ENCODE results near the gene FOXJ3. TPM values are rescaled to one million over a fixed set of nuclear protein-coding genes. Genes with fewer than 3 reads are reported as not detected.

Gene FOXJ3
- total and polyA plus RNA-seq, 2 experiments from 2014 or later = 19.0 to 39.0 TPM

DNA sequence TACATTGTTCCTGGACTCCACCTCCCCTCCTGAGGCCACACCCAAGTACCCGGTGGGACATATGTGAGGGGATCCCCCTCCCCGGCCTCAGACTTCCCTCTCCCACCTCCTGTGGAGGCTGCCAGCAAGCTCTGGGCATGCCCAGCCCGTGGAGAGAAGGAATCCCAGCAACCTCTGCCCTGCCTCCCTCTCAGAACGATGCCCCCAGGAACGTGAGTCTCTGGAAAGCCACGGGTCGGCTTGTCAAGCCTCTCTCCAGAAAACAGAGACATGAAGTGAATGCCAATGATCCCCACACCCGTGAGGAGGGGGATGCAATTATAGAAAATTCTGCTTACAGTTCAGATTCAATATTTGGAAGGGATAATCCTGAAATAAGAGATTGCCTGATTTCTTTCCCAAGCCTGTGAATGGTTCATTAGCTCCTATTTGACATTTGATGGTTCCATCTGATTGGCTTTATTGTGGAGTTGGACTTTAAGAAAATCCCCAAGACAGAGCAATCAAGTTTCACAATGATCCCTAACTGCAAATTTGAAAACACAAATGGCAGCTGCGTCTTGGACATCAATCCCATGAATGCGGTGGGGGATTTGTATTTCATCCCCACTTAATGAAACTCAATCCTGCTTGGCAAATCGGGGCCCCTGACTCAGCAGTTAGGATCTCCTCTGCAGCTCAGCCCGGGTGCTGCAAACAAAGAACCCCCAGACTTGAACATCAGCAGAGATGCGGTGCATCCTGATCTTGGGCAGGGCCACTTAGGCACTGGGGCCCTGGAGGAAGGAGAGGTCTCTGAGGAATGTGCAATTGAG is 190.9 kb downstream of the FOXJ3 start:
- Histone ChIP-seq H3K36me3 (replicated peaks; ENCODE audit: insufficient read depth, low read depth) (no peaks in the 10 kb centered on the region), H3K9me2 (replicated peaks; ENCODE audit: insufficient read depth) (no peaks in the 10 kb centered on the region), H4K20me1 (ENCODE audit: insufficient read depth, poor library complexity, severe bottlenecking) (no peaks in the 10 kb centered on the region), H3K4me3 (no peak overlapping the region), H3K79me2 (no peaks in the 10 kb centered on the region), H3K27me3 (peaks cover 17% of the 10 kb centered on the region), H3K9me3 (ENCODE audit: low read depth) (no peaks in the 10 kb centered on the region), H2AFZ (no peak overlapping the region), H3K4me2 (no peak overlapping the region), H3K4me1 (ENCODE audit: insufficient read depth) (no peaks in the 10 kb centered on the region), H3K27ac (no peak overlapping the region)
- WGBS (ENCODE audit: low lambda C conversion rate, missing lambda C conversion rate) = 65% methylated on average over 13 of the region's 13 CpGs
- no peak for DNase-seq (ENCODE audit: low spot score)
- no peak for TF ChIP-seq EZH2phosphoT487 (IDR thresholded peaks at IDR 0.05; ENCODE audit: low read depth, severe bottlenecking, unreplicated experiment)
- TF ChIP-seq CTCF (IDR thresholded peaks at IDR 0.05; ENCODE audit: poor library complexity) = no peak
- TF ChIP-seq EZH2 (IDR thresholded peaks at IDR 0.05; ENCODE audit: borderline replicate concordance) = no peak

GRCh38 chr1:42142894-42143675 is 191.9 kb downstream of the FOXJ3 start:
- Histone ChIP-seq H3K27me3 (peaks cover 17% of the 10 kb centered on the region), H3K27ac (no peak overlapping the region), H3K4me3 (no peak overlapping the region), H3K79me2 (no peaks in the 10 kb centered on the region), H3K4me1 (ENCODE audit: insufficient read depth) (no peaks in the 10 kb centered on the region), H4K20me1 (ENCODE audit: insufficient read depth, poor library complexity, severe bottlenecking) (no peaks in the 10 kb centered on the region), H3K9me3 (ENCODE audit: low read depth) (no peaks in the 10 kb centered on the region), H3K9me2 (replicated peaks; ENCODE audit: insufficient read depth) (no peaks in the 10 kb centered on the region), H3K4me2 (no peak overlapping the region), H2AFZ (no peak overlapping the region), H3K36me3 (replicated peaks; ENCODE audit: insufficient read depth, low read depth) (no peaks in the 10 kb centered on the region)
- WGBS (ENCODE audit: low lambda C conversion rate, missing lambda C conversion rate) = 74% methylated on average over 4 of the region's 4 CpGs
- no peak for DNase-seq (ENCODE audit: low spot score)
- TF ChIP-seq EZH2 (IDR thresholded peaks at IDR 0.05; ENCODE audit: borderline replicate concordance) = no peak

DNA sequence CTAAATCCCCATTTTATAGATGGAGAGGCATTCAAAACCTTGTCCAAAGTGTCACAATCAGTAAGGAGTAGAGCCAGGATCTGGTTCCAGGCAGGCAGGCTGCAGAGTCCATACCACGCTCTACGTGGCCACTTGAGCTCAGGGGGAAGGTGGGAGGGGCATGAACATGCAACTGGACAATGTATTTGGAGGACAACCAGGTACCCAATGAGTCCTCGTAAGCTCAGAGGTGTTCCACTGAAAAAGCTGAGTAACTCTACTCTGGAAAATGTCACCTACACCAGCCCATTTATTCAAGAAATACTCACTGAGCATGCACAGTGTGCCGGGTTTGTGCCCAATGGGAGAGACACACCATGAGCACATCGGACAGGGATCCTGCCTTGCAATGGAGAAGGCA is 193.1 kb downstream of the FOXJ3 start:
- H2AFZ ChIP-seq = no peak overlapping the region
- no peak for DNase-seq (ENCODE audit: low spot score)
- no peak for TF ChIP-seq EZH2phosphoT487 (IDR thresholded peaks at IDR 0.05; ENCODE audit: low read depth, severe bottlenecking, unreplicated experiment)
- no peaks in the 10 kb centered on the region for H3K9me3 ChIP-seq (ENCODE audit: low read depth)
- no peak overlapping the region for H3K4me3 ChIP-seq
- H3K4me2 ChIP-seq = no peak overlapping the region
- H3K36me3 ChIP-seq (replicated peaks; ENCODE audit: insufficient read depth, low read depth) = no peaks in the 10 kb centered on the region
- peaks cover 17% of the 10 kb centered on the region for H3K27me3 ChIP-seq
- no peaks in the 10 kb centered on the region for H4K20me1 ChIP-seq (ENCODE audit: insufficient read depth, poor library complexity, severe bottlenecking)
- H3K4me1 ChIP-seq (ENCODE audit: insufficient read depth) = no peaks in the 10 kb centered on the region
- H3K79me2 ChIP-seq = no peaks in the 10 kb centered on the region
- H3K9me2 ChIP-seq (replicated peaks; ENCODE audit: insufficient read depth) = no peaks in the 10 kb centered on the region
- no peak overlapping the region for H3K27ac ChIP-seq
- WGBS (ENCODE audit: low lambda C conversion rate, missing lambda C conversion rate) = 78% methylated on average over 5 of the region's 5 CpGs

DNA sequence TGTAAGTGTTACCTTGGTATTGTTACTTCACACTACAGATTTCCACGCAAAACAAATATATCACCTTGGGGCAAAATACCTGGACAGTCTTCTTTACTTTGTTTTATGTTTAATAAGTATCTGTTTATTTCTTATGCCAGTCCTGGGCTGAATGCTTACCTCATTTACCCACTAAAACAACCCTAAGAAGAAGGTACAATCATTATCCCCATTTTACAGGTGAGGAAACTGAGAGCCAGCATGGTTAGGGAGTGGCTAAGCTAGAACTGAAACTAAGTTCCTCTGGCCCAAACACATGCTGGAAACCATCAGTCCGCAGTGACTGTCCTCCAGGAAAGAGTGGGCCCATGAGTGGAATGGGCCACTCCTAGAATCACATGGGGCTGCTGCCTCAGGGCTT is 194.8 kb downstream of the FOXJ3 start:
- Histone ChIP-seq H4K20me1 (ENCODE audit: insufficient read depth, poor library complexity, severe bottlenecking) (no peaks in the 10 kb centered on the region), H3K79me2 (no peaks in the 10 kb centered on the region), H2AFZ (no peak overlapping the region), H3K9me2 (replicated peaks; ENCODE audit: insufficient read depth) (no peaks in the 10 kb centered on the region), H3K9me3 (ENCODE audit: low read depth) (no peaks in the 10 kb centered on the region), H3K36me3 (replicated peaks; ENCODE audit: insufficient read depth, low read depth) (no peaks in the 10 kb centered on the region), H3K4me3 (no peak overlapping the region), H3K27me3 (peaks cover 21% of the 10 kb centered on the region), H3K27ac (no peak overlapping the region), H3K4me2 (no peak overlapping the region), H3K4me1 (ENCODE audit: insufficient read depth) (no peaks in the 10 kb centered on the region)
- no peak for TF ChIP-seq CTCF (IDR thresholded peaks at IDR 0.05; ENCODE audit: poor library complexity)
- TF ChIP-seq EZH2phosphoT487 (IDR thresholded peaks at IDR 0.05; ENCODE audit: low read depth, severe bottlenecking, unreplicated experiment) = no peak
- no peak for TF ChIP-seq EZH2 (IDR thresholded peaks at IDR 0.05; ENCODE audit: borderline replicate concordance)
- WGBS (ENCODE audit: low lambda C conversion rate, missing lambda C conversion rate) = 98% methylated on average over 2 of the region's 2 CpGs
- DNase-seq (ENCODE audit: low spot score) = no peak
